HTR-8/SVneo (cell line): ENCODE data around the gene PRKAG1.
A peak's percentile ranks its signal among the peaks of the same experiment; 100 is the strongest.

Experiments used
- DNase-seq: peaks from one replicate; pipeline ENCODE4 v3.0.0; 2011; ENCODE audit warnings: low spot score, mixed read lengths; ENCODE audit not compliant: insufficient read length
- FAIRE-seq: peaks from 2 replicates; lab custom pipeline; 2011; peaks lifted over from hg19 to GRCh38; lab: Jason Lieb, UNC

Gene PRKAG1

GRCh38 chr12:48988030-48988649 lies 30.4 kb downstream of the PRKAG1 start:
- FAIRE-seq (peak; percentile 81), DNase-seq (peak; percentile 78)

- DNase-seq, result no peak
- FAIRE-seq, result no peak
These were observed 31.8 kb downstream of the PRKAG1 start for GRCh38 chr12:48986720-48987291.

- DNase-seq (no peak), FAIRE-seq (no peak)
These were observed 32.7 kb downstream of the PRKAG1 start for GRCh38 chr12:48985901-48986300.

- no peak for FAIRE-seq
These were observed 33.1 kb downstream of the PRKAG1 start for GRCh38 chr12:48985475-48985897.

DNA sequence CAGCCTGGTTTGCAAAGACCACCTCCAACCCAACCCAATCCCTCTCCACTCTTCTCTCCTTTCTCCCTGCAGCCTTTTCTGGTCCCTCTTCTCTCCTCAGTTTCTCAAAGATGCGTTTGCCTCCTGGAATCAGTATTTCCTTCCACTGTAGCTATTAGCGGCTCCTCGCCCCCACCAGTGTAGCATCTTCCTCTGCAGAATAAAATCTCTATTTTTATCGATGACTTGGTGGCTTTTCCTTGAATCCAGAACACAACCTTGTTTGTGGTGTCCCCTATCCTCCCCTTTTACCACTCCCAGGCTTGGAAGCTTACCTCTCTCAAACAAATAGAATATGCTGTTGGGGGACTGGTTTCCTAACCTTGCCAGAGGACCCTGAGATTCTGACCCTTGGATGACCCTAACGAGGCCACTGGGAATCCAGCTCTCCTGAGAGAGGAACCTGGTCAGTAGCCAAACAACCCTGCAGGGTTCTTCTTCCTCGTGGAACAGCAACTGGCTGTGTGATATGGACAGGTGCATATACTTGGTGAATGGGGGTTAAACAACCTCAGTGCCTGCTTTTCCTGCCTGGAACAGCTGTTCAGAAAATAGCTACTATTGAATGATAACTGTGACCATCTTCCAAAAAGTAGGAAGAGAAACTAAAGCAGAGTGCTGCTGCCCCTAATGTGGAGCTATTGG lies 36.0 kb downstream of the PRKAG1 start:
- no peak for FAIRE-seq

More at GRCh38 chr12:48985475-48985897, 33.1 kb downstream of the PRKAG1 start:
- DNase-seq, result no peak

GRCh38 chr12:48981757-48982157 lies 36.8 kb downstream of the PRKAG1 start:
- DNase-seq, result no peak
- no peak for FAIRE-seq

More for the DNA sequence above, 36.0 kb downstream of the PRKAG1 start:
- no peak for DNase-seq

- DNase-seq (no peak), FAIRE-seq (no peak)
These were observed 37.4 kb downstream of the PRKAG1 start for GRCh38 chr12:48980953-48981756.

DNA sequence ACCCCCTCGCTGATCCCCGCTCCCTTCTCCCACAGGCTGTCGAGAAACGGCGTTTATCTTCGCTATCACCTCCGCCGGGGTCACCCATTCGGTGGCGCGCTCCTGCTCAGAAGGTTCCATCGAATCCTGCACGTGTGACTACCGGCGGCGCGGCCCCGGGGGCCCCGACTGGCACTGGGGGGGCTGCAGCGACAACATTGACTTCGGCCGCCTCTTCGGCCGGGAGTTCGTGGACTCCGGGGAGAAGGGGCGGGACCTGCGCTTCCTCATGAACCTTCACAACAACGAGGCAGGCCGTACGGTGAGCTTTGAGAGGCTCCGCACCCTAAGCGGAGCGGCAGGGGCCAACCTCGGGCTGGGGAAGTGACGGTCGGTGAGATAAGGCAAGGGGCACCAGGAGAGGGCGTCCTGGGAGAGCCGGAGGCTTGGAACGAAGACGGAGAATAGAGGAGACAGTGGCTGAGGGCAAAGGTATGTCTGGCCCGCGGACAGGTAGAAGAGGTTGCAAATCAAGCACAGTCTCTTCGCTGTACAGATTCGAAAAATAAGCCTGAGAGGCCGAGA lies 38.1 kb downstream of the PRKAG1 start:
- DNase-seq, result no peak
- FAIRE-seq, result no peak

DNA sequence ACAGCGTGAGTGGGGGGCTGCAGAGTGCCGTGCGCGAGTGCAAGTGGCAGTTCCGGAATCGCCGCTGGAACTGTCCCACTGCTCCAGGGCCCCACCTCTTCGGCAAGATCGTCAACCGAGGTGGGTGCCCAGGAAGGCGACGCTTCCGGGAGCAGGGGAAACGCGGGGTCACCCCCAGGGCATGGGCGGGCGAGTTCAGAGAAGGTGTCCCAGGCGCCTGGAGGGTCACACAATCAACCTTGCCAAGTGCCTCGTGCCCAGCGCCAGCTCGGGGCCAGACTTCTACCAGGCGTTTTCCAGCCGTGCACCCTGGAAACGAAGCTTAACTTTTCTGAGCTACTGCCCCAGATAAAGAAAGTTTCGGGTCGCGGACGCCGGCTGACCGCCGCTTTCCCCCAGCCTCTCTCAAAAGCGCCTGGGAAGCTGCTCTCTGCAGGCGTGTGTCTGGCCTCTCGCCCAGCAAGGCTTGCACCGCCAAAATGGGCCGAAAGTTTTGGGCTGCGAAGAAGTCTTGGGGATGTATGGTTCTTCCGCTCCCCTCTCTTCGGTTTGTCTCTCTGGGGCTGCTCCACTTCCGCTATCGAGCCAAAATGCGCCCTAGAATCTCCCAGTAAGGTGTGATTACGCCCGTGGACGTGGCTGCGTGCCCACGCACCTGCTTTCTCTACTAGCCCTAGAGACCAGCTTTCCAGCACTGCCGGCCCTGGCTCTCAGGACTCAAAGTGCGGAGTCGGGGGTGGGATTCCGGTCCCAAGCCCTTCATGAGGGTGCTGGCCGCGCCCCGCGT lies 38.8 kb downstream of the PRKAG1 start:
- FAIRE-seq (no peak), DNase-seq (no peak)

- DNase-seq (no peak), FAIRE-seq (no peak)
These were observed 39.6 kb downstream of the PRKAG1 start for GRCh38 chr12:48978741-48979601.

DNA sequence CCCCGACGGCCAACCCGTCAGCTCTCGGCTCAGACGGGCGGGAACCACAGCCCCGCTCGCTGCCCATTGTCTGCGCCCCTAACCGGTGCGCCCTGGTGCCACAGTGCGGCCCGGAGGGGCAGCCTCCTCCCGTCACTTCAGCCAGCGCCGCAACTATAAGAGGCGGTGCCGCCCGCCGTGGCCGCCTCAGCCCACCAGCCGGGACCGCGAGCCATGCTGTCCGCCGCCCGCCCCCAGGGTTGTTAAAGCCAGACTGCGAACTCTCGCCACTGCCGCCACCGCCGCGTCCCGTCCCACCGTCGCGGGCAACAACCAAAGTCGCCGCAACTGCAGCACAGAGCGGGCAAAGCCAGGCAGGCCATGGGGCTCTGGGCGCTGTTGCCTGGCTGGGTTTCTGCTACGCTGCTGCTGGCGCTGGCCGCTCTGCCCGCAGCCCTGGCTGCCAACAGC lies 40.3 kb downstream of the PRKAG1 start, which contains the start of gene WNT1:
WNT1 (plus strand) TSS at position 32 of the 450 bp plus-strand sequence; CDS start at position 361, 329 bp downstream.
- DNase-seq, result no peak
- no peak for FAIRE-seq

GRCh38 chr12:48977290-48978281 lies 41.0 kb downstream of the PRKAG1 start:
- FAIRE-seq, result peak; percentile 77
- DNase-seq, result no peak

GRCh38 chr12:48973941-48974673 lies 44.5 kb downstream of the PRKAG1 start:
- FAIRE-seq, result no peak
- DNase-seq, result no peak

GRCh38 chr12:48973531-48973930 lies 45.0 kb downstream of the PRKAG1 start:
- DNase-seq, result no peak
- FAIRE-seq, result no peak

DNA sequence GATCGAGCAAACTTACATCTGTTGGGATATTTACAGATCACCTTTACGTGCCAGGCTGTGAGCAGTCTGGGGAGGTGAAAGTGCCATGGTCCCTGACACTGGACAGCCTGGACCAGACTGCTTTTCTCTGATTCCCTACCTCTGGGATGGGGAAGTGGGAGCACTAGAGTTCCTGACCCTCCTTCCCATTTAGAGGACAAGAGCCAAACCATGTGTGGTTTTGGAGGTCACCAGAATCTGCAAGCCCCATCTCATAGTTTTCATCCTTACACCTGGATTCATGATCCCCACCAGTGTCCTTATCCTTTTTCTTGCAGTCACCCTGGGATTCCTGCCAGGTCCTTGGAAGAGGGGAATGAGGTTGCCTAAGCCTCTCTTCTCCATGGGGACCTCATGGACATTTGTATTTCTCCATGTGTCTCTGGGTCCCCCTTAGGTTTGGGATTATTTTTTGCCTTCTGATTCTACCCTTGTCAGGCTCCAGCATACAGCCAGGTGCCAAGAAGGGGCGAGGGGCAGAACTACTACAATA lies 45.6 kb downstream of the PRKAG1 start:
- no peak for FAIRE-seq
- no peak for DNase-seq

GRCh38 chr12:48972213-48972951 lies 46.2 kb downstream of the PRKAG1 start:
- DNase-seq, result no peak
- FAIRE-seq, result no peak
